Renal cortical epithelial cell (primary cell): ENCODE measurements around the gene PLAC1. TPM values are rescaled to one million over a fixed set of nuclear protein-coding genes. Genes with fewer than 3 reads are reported as not detected.

Experiments
- DNase-seq: peaks from one replicate; pipeline ENCODE4 v3.0.0-alpha.2; 2011; ENCODE audit warnings: low read depth
- total RNA-seq: library from RNA; depleted of rRNA; stranded (reverse); fragments of >200 nt; gene quantifications from 2 replicates; pipeline ENCODE4 v1.2.3, GENCODE V29; 2014

PLAC1 gene
- total RNA-seq, 1 donor from 2014 or later, result not detected

DNA sequence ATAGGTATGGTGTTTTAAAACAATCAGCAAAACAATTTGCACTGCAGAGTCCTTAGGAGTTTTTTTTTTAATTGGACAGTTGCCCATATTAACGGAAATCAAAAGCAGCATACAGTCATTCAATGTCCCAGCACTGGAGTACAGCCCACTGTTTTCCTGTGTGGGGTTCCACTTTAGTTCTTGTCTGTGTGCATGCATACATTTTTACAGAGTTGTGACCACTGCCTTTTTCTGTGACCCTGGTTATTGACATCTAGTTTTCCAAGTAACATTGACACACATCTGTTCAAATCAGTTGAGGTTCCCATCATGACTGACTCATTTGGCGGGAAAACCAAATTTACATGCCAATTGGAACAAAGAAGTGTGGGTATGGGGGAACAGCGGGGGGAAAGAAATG, 115.0 kb downstream of the PLAC1 start:
- no peak for DNase-seq

DNA sequence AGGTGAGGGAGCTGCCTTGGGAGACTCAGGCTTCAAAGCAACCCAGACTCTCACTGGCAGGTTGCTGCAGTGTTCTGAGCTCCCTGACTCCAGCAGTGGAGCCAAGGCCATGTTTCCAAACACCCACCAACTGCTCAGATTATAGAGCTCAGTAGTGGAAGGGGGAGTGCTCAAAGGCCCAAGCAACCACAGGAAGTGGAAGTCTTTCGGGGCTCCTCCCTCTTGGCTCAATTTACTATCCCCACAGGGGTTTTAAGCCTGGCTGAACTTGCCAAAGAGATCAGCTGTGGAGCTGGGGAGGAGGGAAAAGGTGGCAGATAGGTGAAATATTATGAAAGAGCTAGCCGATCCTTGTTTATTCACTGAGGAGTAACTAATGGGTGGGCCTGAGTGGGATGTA, 115.8 kb downstream of the PLAC1 start:
- peak; percentile 79 for DNase-seq

DNA sequence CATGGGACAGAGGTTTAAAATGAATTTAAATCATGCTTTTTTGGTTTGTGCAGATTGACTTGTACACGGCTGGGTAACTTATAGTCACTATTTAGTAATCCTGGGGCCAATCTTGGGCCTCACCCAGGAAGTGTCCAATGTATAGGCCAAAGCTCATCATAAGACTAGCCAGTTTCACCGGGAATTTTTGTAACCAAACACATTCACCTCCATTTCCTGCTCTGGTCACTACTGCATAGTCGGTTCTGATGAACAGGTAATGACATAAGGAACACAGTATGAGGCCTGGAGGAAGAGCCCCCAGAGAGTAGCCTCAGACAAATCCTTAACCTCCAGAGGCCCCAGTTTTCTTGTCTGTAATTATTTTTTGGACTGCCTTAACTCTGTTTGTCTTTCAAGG, 116.4 kb downstream of the PLAC1 start:
- no peak for DNase-seq

DNA sequence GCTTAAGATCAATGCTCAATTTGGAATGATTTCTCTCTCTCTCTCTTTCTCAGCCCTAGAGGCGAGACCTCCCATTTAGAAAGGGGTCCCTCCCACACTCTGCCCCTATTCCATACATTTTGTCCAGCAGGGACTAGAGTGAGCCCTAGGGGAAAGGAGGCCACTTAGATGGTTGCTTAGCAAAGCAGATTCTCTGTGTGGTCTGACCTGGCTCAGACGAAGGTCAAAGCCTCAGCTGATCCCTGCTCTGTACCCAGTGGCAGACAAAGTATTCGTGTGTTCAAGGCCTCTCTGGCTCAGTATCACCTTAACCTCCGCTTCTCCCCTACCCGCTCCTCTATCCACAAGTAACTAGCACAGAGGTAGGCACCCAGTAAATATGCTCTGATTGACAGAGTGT, 120.0 kb downstream of the PLAC1 start:
- DNase-seq, result no peak

DNA sequence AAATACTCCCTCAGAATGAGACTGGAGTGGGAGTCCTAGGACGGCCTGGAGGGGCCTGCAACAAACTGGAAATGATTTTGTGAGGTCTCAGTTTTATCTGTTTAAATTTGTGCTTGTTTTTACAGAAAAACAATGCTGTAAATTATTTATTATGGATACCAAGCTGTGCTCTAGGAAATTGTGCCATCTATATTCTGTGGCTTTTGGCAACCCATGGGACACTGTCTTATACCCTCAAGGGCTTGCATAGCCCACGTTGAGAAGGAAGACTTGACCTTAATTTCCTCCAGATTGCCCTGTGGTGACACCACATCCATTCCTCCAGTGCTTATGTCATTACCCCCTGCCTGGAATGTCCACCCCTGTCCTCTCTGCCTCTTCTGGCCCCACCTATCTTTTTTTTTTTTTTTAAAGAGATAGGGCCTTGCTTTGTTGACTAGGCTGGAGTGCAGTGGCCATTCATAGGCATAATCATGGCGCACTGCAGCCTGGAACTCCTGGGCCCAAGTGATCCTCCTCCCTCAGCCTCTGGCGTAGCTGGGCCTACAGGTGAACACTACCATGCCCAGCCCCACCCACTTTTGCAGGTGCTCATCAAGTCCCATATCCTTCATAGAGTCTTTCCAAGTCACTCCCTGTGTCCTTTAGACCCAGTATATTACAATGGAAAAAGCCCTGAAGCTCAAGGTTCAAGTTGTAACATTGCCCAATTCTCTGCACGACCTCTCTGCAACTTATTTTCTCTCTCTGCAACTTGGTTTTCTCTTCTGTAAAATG, 120.9 kb downstream of the PLAC1 start:
- DNase-seq, result peak; percentile 83

DNA sequence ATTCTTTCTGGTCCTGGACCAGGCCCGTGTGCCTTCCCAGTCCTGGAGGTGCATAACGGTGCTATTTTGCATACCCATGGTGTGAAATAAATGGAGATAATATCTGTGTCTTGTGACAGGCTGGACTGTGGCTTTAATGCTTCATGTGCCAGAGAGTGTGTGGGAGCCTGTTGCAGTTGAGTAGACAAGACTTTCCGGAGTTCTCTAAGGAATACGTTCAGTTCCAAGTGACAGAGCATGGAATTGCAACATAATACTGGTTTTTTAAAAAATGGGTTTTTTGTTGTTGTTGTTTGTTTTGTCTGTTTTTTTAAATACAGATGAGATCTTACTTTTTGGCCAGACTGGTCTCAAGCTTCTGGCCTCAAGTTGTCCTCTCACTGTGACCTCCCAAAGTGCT, 124.3 kb downstream of the PLAC1 start:
- DNase-seq, result peak; percentile 83

DNA sequence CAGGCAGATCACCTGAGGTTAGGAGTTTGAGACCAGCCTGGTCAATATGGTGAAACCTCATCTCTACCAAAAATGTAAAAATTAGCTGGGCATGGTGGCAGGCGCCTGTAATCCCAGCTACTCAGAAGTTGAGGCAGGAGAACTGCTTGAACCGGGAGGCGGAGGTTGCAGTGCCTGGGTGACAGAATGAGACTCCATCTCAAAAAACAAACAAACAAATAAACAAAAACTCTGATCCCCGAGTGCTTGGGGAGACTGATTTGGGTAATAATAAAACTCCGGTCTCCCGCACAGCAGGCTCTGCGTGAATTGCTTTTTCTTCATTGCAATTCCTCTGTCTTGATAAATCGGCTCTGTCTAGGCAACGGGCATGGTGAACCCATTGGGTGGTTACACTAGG, 124.9 kb downstream of the PLAC1 start:
- no peak for DNase-seq

DNA sequence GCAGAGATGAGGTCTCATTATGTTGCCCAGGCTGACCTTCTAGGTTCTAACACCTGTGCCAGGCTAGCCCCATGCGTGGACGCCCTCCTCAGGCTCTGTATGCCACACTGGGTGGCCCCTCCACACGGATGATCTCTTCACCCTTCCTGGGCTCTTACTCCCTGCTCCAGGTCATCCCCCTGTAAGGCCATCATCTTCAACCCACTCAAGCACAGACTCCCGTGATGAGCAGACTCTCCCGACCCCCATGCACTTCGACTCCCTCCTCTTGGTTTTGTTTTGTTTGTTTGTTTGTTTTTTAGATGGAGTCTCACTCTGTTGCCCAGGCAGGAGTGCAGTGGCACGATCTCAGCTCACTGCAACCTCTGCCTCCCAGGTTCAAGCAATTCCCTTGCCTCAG, 127.4 kb downstream of the PLAC1 start:
- DNase-seq, result no peak

DNA sequence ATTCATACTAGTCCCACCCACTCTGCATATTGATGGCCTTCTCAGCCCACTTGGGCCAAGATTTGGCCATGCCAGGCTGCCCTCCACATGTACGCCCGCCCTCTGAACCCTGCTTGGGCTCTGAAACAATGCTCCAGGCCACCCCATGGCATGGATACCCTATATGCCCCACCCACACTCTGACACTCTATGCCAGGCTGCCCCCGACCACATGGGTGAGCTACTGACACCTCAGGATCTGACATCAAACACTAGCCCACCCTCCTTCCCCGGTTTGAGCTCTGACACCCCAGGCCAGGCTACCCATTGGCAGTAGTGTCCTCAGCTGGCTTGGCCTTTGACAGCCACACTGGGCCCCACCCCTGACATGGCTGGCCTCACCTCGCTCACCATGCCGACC, 128.8 kb downstream of the PLAC1 start:
- DNase-seq, result no peak

DNA sequence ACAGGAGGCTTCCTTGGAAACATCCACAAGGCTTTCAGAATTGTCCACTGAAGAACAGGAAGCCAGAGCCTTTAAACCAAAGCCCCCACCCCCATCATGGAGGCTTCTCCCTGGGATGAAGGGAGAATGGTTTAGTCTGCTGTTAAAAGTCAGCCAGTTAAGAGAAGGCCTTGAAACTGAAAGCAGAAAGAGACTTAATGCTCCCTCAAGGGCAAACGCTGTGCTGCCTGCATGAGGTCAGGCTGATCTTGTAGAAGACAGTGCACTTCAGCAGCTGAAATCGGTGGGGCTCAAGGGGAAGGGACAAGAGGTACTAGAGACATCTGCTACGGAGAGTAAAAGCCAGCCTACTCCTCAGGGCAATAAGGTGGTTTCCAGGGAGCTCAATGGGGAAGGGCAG, 129.3 kb downstream of the PLAC1 start:
- no peak for DNase-seq

DNA sequence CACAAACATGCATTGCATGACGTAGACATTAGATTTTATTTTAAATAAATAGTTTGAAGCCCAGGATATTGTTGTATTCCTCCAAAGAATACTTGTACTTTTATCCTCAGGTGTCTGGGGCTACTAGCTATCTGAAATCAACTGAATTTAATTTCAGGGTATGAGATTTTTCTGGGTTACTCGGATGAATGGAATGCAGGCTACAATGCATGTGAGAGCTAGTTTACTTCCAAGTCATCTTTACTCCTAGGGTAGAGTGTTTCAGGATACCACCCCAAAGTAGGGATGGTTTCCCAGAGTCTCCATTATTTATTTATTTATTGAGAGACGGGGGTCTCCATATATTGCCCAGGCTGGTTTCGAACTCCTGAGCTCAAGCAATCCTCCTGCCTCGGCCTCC, 131.9 kb downstream of the PLAC1 start:
- no peak for DNase-seq

DNA sequence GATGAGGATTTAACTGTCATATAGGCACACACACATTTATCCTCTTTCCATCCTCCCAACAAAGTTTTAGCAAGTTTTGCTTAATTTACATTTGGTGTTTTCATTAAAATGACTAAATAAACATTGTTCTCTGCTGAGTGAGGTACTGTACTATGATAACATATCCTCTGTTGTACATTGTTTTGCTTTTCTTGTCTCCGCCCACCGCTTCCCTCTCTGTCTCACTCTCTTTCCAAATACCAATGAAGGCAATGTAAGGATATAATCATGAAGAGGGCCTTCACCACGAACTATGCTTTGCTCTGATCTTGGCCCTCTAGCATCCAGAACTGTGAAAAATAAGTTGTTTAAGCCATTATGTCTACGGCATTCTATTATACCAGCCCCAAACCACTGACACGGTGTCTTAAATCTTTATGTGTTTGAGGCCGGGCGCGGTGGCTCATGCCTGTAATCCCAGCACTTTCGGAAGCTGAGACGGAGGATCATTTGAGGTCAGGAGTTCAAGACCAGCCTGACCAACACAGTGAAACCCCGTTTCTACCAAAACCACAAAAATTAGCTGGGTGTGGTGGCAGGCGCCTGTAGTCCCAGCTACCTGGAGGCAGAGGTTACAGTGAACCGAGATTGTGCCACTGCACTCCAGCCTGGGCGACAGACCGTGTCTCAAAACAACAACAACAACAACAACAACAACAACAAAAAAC, 133.0 kb downstream of the PLAC1 start:
- no peak for DNase-seq

DNA sequence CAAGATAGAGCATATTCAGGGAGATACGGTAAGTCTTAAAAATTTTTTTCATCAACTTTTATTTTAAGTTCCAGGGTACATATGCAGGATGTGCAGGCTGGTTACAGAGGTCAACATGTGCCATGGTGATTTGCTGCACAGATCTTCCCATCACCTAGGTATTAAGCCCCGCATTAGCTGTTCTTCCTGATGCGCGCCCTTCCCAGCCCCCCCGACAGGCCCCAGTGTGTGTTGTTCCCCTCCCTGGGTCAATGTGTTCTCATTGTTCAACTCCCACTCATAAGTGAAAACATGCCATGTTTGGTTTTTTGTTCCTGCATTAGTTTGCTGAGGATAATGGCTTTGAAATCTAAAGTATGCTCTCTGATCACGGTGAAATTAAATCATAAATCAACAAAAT, 134.1 kb downstream of the PLAC1 start:
- no peak for DNase-seq

DNA sequence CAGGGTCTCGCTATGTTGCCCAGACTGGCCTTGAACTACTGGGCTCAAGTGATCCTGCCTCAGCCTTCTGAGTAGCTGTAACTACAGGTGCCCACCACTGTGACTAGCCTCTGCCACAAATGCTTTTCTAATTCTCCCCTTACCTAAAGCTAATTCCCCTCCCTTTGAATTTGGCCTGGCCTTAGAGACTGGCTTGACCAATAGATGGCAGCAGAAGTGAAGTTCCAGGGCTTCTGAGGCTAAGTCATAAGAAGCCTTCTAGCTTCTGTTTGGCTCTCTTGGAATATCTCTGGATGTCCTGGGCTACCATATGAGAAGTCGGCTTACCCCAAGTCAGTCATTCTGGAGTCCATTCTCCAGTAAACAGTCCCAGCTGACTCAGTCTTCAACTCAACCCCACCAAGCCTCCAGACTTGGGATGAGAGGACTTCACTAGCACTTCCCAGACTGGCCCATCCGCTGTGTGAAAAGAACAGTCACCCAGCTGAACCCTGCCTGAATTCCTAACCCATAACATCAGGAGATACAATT, 137.3 kb downstream of the PLAC1 start:
- peak; percentile 66 for DNase-seq

Other genes starting within 250 kb of the PLAC1 start
- 26.6 and 73.0 TPM in 2 replicates for gene HPRT1, start 198.3 kb downstream of the PLAC1 start, total RNA-seq
- 7.1 and 26.5 TPM in 2 replicates for gene PABIR2, start 138.7 kb upstream of the PLAC1 start, total RNA-seq